Measurements from ENCODE around the gene CACNA1F.

The CACNA1F gene

DNA sequence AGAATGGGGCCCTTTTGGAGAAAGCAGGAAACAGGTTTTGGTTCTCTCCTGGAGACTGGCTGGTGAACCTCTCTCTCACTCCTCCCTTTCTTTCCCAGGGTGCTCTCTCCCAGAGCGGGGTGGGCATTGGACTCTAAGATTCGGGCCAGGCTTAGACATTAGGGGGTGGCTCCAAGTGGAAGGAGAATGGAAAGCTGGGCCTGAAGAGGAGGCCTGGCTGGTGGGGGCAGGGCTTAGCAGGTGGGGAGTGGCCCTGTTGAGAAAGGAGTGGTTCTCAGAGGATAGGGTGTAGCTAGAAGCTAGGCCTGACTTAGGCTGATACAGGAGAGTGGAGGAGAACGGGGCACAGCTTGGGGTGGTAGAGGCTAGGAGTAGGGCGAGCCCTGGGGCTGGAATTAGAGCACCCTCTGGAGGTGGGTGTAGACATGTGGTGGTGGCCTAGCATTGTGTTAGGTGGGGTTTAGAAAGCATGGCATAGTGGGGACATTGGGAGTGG, 55.8 kb downstream of the CACNA1F start:
- no peak for TF ChIP-seq CTCF (IDR thresholded peaks at IDR 0.05)

DNA sequence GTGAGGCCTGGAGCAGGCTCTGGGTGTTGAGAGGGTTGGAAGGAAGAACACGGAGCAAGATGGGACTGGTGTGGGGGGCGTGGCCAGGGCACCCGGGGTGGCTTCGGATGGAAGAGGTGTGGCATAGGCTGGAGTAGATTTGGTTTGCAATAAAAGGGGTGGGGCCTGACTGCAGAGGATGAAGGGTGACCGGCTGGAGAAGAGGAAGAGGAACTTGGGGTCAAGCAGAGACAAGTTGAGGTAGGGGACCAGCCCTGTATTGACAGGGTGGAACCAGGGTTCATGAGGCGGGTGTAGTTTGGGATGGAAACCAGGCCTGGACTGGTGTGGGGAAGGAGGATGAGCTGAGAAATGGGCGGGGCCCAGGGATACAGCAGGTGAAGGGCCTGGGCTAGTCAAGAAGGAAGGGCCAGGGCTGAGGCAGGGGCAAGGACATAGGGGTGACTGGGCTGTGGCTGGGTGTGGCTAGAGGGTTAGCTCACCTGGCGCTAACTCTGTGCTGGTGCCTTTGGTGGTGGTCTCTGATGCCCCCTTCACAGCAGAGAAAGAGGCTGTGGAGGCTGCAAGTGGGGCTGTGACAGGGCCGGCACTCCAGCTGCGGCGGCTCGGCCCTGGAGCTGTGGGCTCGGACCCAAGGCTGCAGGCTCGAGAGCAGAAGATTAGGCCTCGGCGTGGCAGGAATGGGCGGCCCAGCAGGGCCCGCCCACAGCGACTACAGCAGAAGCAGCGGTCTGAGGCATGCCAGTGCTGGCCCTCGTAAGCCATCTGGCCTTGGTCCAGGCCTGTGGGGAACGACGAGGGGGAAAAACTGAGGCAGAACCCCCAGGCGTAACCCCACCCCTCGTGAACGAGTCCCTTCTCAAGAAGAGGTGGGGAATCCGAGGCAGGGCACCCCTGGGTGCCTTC, 56.5 kb downstream of the CACNA1F start:
- no peak for TF ChIP-seq CTCF (IDR thresholded peaks at IDR 0.05)

- TF ChIP-seq CTCF (IDR thresholded peaks at IDR 0.05), result no peak
Observed at GRCh38 chrX:49175435-49176274, 57.5 kb downstream of the CACNA1F start.

DNA sequence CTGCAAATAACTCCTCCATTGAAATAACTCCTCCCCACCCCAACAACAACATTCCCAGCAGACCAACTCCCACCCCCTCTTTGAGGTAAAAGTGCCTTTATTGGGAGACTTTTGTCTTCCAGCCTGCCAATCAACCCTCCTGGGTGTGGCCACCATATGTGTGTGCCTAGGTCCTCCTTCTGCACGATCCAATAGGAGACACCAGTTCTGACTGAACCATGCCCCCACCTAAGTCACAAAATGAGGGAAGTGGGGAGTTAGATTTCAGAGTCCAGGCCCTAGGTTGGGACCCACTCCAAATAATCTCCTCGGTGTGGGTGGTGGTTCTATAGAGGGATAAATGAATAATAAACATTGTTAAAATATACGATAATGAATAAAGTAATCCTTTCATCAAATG, 58.4 kb downstream of the CACNA1F start:
- TF ChIP-seq CTCF (IDR thresholded peaks at IDR 0.05), result no peak

- TF ChIP-seq CTCF (IDR thresholded peaks at IDR 0.05), result no peak
Observed at GRCh38 chrX:49172280-49172780, 60.8 kb downstream of the CACNA1F start.

- TF ChIP-seq CTCF (IDR thresholded peaks at IDR 0.05), result no peak
Observed at GRCh38 chrX:49171752-49172279, 61.3 kb downstream of the CACNA1F start, which contains the start of gene PLP2. Gene PLP2 (plus strand): TSS chrX:49171898. CDS start chrX:49172001, 103 bp downstream.

- TF ChIP-seq CTCF (IDR thresholded peaks at IDR 0.05), result no peak
Observed at GRCh38 chrX:49167740-49168108, 65.4 kb downstream of the CACNA1F start.

All from LNCAP (cell line).